SK-N-MC (cell line): ENCODE measurements around the gene CNPPD1.

Experiments
- EZH2 ChIP-seq: fragments of 200-600 bp; sonication (generic); IDR thresholded peaks from one replicate; pipeline ENCODE4 v1.6.1; 2017; ENCODE audit warnings: antibody characterized with exemption
- POLR2AphosphoS5 ChIP-seq: IDR thresholded peaks from 2 replicates; pipeline ENCODE4 v1.6.1; 2012; ENCODE audit warnings: mild to moderate bottlenecking, low read depth, low read length, borderline replicate concordance

DNA sequence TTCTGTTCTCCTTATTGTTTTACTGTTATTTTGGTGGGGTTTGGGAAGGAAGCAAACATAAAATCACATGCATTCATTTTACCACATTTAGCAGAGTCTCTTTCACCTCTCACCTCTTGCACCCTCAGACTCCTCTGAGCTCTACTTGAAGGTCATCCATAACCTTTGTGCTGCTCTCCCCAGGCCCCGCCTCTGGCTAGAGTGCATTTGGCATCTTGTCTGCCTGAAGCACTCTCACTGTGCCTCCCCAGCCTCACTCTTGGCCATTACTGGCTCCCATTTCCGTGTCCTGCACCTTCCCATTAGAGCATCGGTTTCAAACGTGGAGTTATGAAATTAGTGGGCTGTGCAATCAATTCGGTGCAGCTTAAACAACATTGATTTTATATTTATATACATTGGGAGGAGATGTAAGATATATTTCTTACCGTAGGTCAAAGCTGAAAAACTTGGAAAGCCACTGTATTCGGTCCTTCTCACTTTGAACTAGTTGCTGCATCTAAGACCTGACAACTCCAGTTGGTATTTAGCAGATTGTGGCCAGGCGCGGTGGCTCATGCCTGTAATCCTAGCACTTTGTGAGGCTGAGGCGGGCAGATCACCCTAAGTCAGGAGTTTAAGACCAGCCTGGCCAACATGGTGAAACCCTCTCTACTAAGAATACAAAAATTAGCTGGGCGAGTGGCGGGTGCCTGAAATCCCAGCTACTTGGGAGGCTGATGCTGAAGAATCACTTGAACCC lies 22.9 kb upstream of the CNPPD1 start:
- TF ChIP-seq POLR2AphosphoS5: no peak
- TF ChIP-seq EZH2: no peak
